ENCODE measurements around the gene RAB35.

DNA sequence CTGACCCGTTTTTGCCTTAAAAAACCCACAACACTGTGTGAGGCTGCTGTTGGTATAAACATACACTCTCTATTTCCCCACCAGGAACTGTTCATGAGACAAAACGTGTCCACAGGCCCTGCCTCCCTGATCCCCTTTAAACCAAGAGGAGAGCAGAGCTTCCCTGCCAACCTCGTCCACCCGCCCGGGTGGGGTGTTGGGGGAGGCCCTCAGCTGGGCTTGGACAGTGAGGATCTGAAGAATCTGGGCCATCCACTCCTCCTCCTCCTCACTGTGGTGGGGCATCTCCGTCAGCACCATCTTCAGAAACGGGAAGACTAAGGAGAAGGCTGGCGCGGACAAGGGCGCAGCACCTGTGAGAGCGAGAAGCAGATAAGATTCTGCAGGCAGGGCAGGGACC, 41.1 kb upstream of the RAB35 start:
- TF ChIP-seq, protein P1, sequence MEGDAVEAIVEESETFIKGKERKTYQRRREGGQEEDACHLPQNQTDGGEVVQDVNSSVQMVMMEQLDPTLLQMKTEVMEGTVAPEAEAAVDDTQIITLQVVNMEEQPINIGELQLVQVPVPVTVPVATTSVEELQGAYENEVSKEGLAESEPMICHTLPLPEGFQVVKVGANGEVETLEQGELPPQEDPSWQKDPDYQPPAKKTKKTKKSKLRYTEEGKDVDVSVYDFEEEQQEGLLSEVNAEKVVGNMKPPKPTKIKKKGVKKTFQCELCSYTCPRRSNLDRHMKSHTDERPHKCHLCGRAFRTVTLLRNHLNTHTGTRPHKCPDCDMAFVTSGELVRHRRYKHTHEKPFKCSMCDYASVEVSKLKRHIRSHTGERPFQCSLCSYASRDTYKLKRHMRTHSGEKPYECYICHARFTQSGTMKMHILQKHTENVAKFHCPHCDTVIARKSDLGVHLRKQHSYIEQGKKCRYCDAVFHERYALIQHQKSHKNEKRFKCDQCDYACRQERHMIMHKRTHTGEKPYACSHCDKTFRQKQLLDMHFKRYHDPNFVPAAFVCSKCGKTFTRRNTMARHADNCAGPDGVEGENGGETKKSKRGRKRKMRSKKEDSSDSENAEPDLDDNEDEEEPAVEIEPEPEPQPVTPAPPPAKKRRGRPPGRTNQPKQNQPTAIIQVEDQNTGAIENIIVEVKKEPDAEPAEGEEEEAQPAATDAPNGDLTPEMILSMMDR (conservative IDR thresholded peaks at IDR 0.05 in 1 of 2, IDR thresholded peaks at IDR 0.05 in 1 of 2; ENCODE audit: extremely low read depth in 1 of 2, insufficient read depth in 1 of 2, low read depth in 1 of 2, low read length in 2 of 2): no peak
- no peak for TF ChIP-seq EZH2 (IDR thresholded peaks at IDR 0.05; ENCODE audit: borderline replicate concordance, low read length)
